Mucosa of descending colon (tissue), 3 donors: ENCODE data around the gene NOL4L. TPM values are rescaled to one million over a fixed set of nuclear protein-coding genes. Genes with fewer than 3 reads are reported as not detected.

Source experiments
- ATAC-seq: fragments of 200-7000 bp; cut with Tn5 transposase; one replicate; pipeline ENCODE4 v1.9.1; 2020; ENCODE audit warnings: mild to moderate bottlenecking, moderate library complexity
- DNase-seq, 3 donors: peaks; one replicate each; pipeline ENCODE4 v3.0.0-alpha.2; 2020
- H3K36me3 ChIP-seq: fragments of 200-600 bp; one replicate; pipeline ENCODE4 v1.8.0; 2021; ENCODE audit warnings: low read depth, mild to moderate bottlenecking
- H3K4me1 ChIP-seq: fragments of 200-600 bp; one replicate; pipeline ENCODE4 v1.8.0; 2021; ENCODE audit warnings: low read depth, mild to moderate bottlenecking
- H3K4me3 ChIP-seq: fragments of 200-600 bp; one replicate; pipeline ENCODE4 v1.8.0; 2021; ENCODE audit warnings: mild to moderate bottlenecking
- H3K9me3 ChIP-seq: fragments of 200-600 bp; one replicate; pipeline ENCODE4 v1.8.0; 2021; ENCODE audit warnings: mild to moderate bottlenecking
- intact Hi-C, 2 donors: fragments of 100-400 bp; cut with DNase I in 1 of 2; cut with micrococcal nuclease in 1 of 2; formaldehyde crosslinking; loops; one replicate each; pipeline versions ENCODE4 v1.11.0 to v1.11.1; 2022; cut with DNase I, micrococcal nuclease
- total RNA-seq, 3 donors: library from RNA; stranded (reverse); fragmentation: NEBNext Ultra II Directional in 2 of 3; extraction: Animal tissue kit (Norgen Biotek cat#: 25700) in 2 of 3; gene quantifications; one replicate each; pipeline versions ENCODE4 v1.2.1 to v1.2.4, GENCODE V29; 2021 to 2023
- TF ChIP-seq, protein P1 (sequence below): fragments of 200-600 bp; IDR thresholded peaks from one replicate; pipeline ENCODE4 v1.8.0; 2022; ENCODE audit warnings: antibody characterized with exemption, mild to moderate bottlenecking
- donor health status: DM: no; HTN: no; CAD: no; lungs with moderate emphysema.
- donor health status: DM: no; HTN: no; CAD: no.
- donor health status: DM: no; HTN: yes; CAD: no.

Gene NOL4L
- total RNA-seq, 3 donors from 2014 or later, result 46.1 to 75.3 (median 55.1) TPM

GRCh38 chr20:32609111-32609773, 24.1 kb upstream of the NOL4L start:
- intact Hi-C loops, result no loop called here
- TF ChIP-seq, protein P1, sequence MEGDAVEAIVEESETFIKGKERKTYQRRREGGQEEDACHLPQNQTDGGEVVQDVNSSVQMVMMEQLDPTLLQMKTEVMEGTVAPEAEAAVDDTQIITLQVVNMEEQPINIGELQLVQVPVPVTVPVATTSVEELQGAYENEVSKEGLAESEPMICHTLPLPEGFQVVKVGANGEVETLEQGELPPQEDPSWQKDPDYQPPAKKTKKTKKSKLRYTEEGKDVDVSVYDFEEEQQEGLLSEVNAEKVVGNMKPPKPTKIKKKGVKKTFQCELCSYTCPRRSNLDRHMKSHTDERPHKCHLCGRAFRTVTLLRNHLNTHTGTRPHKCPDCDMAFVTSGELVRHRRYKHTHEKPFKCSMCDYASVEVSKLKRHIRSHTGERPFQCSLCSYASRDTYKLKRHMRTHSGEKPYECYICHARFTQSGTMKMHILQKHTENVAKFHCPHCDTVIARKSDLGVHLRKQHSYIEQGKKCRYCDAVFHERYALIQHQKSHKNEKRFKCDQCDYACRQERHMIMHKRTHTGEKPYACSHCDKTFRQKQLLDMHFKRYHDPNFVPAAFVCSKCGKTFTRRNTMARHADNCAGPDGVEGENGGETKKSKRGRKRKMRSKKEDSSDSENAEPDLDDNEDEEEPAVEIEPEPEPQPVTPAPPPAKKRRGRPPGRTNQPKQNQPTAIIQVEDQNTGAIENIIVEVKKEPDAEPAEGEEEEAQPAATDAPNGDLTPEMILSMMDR, result no peak
- DNase-seq, result no peak

GRCh38 chr20:32608664-32609015, 23.5 kb upstream of the NOL4L start:
- H3K36me3 ChIP-seq, result no peaks in the 10 kb centered on the region
- TF ChIP-seq, protein P1, result no peak
- H3K4me1 ChIP-seq, result no peaks in the 10 kb centered on the region
- ATAC-seq, result no peak
- intact Hi-C loops, result no loop called here
- H3K9me3 ChIP-seq, result no peaks in the 10 kb centered on the region
- H3K4me3 ChIP-seq, result no peak overlapping the region
- no peak for DNase-seq

More at GRCh38 chr20:32609111-32609773, 24.1 kb upstream of the NOL4L start:
- no peak for ATAC-seq
- Histone ChIP-seq H3K4me1 (no peaks in the 10 kb centered on the region), H3K4me3 (no peak overlapping the region), H3K36me3 (no peaks in the 10 kb centered on the region), H3K9me3 (no peaks in the 10 kb centered on the region)

DNA sequence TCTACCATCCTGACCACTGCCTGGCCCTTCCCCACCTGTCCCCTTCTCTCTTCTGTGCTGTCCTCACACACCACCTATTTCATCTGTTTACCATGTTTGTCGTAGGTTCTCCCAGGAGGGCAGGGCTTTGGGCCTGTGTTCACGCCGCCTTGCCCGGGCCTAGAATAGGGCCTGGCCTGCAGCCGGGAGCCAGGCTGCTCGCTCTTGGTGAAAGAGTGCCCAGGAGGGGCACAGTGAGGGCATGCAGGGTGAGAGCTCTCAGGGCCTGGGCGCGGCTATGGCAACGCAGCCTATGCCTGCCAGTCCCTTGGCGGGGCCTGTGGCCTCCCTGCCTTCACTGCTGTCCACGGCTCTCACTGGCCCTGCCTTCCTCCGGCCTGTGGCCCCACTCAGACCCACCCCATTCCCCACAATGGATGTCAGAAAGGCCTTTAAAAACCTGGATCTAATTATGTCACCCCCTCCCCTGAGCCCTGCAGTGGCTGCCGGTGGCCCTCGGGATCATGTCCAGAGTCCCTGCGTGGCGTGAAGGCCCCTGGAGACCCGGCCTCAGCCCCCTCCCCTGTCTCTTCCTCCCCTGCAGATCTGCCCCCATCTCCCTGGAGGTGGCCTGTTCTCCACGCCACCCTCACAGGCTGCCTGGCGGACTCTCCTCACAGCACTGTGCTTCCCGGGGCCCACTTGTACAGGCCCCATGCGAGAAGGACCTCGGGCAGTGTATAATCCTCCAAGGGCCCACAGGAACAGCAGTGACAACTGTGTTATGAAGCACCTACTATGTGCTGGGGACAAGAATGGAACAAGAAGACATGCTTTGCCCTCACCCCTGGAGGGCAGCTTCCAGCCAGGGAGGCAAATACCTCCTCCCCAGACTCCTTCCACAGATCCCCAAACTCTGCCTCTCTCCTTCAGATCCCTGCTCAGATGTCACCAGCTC, 22.9 kb upstream of the NOL4L start:
- Histone ChIP-seq H3K9me3 (no peaks in the 10 kb centered on the region), H3K4me1 (no peaks in the 10 kb centered on the region), H3K4me3 (no peak overlapping the region), H3K36me3 (no peaks in the 10 kb centered on the region)
- ATAC-seq, result no peak
- no peak for DNase-seq
- TF ChIP-seq, protein P1, result no peak
- intact Hi-C loops, result no loop called here

- no peaks in the 10 kb centered on the region for H3K9me3 ChIP-seq
- TF ChIP-seq, protein P1, result no peak
- no peak overlapping the region for H3K4me3 ChIP-seq
- H3K4me1 ChIP-seq, result no peaks in the 10 kb centered on the region
- no peaks in the 10 kb centered on the region for H3K36me3 ChIP-seq
- ATAC-seq (no peak), DNase-seq (no peak)
- intact Hi-C loops, result no loop called here
Measured at GRCh38 chr20:32607324-32607723, 22.2 kb upstream of the NOL4L start.

GRCh38 chr20:32606790-32607189, 21.7 kb upstream of the NOL4L start:
- H3K4me1 ChIP-seq, result no peaks in the 10 kb centered on the region
- TF ChIP-seq, protein P1, result no peak
- intact Hi-C loops, result no loop called here
- no peak for DNase-seq
- no peak overlapping the region for H3K4me3 ChIP-seq
- ATAC-seq, result no peak
- H3K9me3 ChIP-seq, result no peaks in the 10 kb centered on the region
- no peaks in the 10 kb centered on the region for H3K36me3 ChIP-seq
